ENCODE data around the gene GATB. TPM values are rescaled to one million over a fixed set of nuclear protein-coding genes. Genes with fewer than 3 reads are reported as not detected.

GATB gene
- total and polyA plus RNA-seq, 2 donors (not counting 1 experiment from before 2014, with no cell fraction given) = 18.7 to 20.8 TPM

DNA sequence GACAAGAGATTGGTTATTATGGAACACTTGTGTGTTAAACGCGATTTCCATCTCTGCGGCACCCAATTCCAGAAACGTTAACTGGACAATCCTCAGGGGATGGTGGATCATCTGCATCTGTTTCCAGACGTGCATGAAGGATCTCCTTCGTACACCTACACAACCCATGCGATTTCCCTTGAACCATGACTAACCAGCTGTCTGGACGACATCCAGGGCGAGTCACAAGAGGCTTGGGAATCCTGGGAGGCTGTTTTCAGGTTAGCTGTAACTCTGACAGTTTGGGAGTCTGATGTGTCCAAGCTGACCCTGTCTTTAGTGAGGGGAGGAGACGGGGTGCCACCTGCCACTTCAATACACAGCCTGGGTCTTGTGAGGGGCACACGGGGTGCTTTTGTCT is 84.5 kb downstream of the GATB start:
- Histone ChIP-seq H4K20me1 (ENCODE audit: control insufficient read depth, extremely low read depth, insufficient read depth, low read length) (no peaks in the 10 kb centered on the region), H3K9ac (ENCODE audit: insufficient read depth, low read length) (no peak overlapping the region), H3K4me2 (ENCODE audit: extremely low read depth, insufficient read depth, low read length) (peak overlapping the region; percentile 8), H3K4me3 (replicated peaks in 1 of 4; ENCODE audit: control extremely low read depth in 1 of 4, insufficient read depth in 1 of 4, low read depth in 3 of 4, low read length in 4 of 4) (no peak overlapping the region), H3K79me2 (ENCODE audit: control insufficient read depth, insufficient read depth, low read length) (no peaks in the 10 kb centered on the region), H3K4me1 (ENCODE audit: control insufficient read depth, extremely low read depth, insufficient read depth, low read length) (peaks cover 3% of the 10 kb centered on the region), H3K36me3 (ENCODE audit: control insufficient read depth, insufficient read depth, low read length) (no peaks in the 10 kb centered on the region), H2AFZ (ENCODE audit: low read length) (no peak overlapping the region), H3K9me3 (ENCODE audit: control insufficient read depth, insufficient read depth, low read depth, low read length) (no peaks in the 10 kb centered on the region), H3K27me3 (ENCODE audit: control insufficient read depth, insufficient read depth, low read length) (no peaks in the 10 kb centered on the region), H3K27ac (ENCODE audit: insufficient read depth, low read length) (no peak overlapping the region)
- TF ChIP-seq EZH2 (IDR thresholded peaks at IDR 0.05; ENCODE audit: low read length, missing control alignments) = no peak
- TF ChIP-seq, protein P1, sequence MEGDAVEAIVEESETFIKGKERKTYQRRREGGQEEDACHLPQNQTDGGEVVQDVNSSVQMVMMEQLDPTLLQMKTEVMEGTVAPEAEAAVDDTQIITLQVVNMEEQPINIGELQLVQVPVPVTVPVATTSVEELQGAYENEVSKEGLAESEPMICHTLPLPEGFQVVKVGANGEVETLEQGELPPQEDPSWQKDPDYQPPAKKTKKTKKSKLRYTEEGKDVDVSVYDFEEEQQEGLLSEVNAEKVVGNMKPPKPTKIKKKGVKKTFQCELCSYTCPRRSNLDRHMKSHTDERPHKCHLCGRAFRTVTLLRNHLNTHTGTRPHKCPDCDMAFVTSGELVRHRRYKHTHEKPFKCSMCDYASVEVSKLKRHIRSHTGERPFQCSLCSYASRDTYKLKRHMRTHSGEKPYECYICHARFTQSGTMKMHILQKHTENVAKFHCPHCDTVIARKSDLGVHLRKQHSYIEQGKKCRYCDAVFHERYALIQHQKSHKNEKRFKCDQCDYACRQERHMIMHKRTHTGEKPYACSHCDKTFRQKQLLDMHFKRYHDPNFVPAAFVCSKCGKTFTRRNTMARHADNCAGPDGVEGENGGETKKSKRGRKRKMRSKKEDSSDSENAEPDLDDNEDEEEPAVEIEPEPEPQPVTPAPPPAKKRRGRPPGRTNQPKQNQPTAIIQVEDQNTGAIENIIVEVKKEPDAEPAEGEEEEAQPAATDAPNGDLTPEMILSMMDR (conservative IDR thresholded peaks at IDR 0.05 in 1 of 2, IDR thresholded peaks at IDR 0.05 in 1 of 2; ENCODE audit: low read depth in 1 of 2, low read length in 2 of 2) = no peak
- peak; percentile 65 to 87 for DNase-seq (ENCODE audit: low read depth in 2 of 2)

DNA sequence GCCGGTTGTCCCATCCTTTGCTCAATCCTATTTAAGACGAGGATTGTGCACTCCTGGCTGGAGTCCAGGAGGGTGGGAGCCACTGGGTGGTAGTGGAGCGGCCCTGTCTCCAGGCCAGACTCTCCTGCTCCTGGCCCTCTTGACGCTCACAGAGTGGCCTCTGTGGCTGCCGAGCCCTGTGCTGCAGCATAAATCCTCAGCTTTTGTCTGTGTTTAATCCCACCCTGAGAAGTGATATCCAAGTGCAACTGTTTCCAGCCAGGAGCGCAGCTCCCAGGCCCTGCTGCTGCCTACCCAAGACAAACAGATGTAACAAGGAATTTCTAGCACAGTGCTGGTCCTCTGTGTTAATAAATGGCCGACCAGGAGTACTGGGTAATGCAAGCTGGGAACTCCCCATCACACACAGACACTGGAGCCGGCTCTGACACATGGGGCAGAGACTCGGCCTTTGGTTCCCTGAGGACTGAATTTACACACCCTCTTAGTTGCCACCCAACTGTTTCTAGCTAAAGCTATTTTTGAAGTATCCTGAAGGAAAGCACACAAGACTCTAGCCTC is 85.3 kb downstream of the GATB start:
- DNase-seq (ENCODE audit: low read depth in 2 of 2) = no peak
- no peak for TF ChIP-seq EZH2 (IDR thresholded peaks at IDR 0.05; ENCODE audit: low read length, missing control alignments)
- TF ChIP-seq, protein P1 (conservative IDR thresholded peaks at IDR 0.05 in 1 of 2, IDR thresholded peaks at IDR 0.05 in 1 of 2; ENCODE audit: low read depth in 1 of 2, low read length in 2 of 2) = no peak
- H3K79me2 ChIP-seq (ENCODE audit: control insufficient read depth, insufficient read depth, low read length) = no peaks in the 10 kb centered on the region
- no peak overlapping the region for H3K27ac ChIP-seq (ENCODE audit: insufficient read depth, low read length)
- no peaks in the 10 kb centered on the region for H3K36me3 ChIP-seq (ENCODE audit: control insufficient read depth, insufficient read depth, low read length)
- H3K4me1 ChIP-seq (ENCODE audit: control insufficient read depth, extremely low read depth, insufficient read depth, low read length) = peaks cover 3% of the 10 kb centered on the region
- H3K27me3 ChIP-seq (ENCODE audit: control insufficient read depth, insufficient read depth, low read length) = no peaks in the 10 kb centered on the region
- H2AFZ ChIP-seq (ENCODE audit: low read length) = no peak overlapping the region
- H3K9me3 ChIP-seq (ENCODE audit: control insufficient read depth, insufficient read depth, low read depth, low read length) = no peaks in the 10 kb centered on the region
- no peak overlapping the region for H3K4me3 ChIP-seq (replicated peaks in 1 of 4; ENCODE audit: control extremely low read depth in 1 of 4, insufficient read depth in 1 of 4, low read depth in 3 of 4, low read length in 4 of 4)
- H3K4me2 ChIP-seq (ENCODE audit: extremely low read depth, insufficient read depth, low read length) = no peak overlapping the region
- H3K9ac ChIP-seq (ENCODE audit: insufficient read depth, low read length) = no peak overlapping the region
- no peaks in the 10 kb centered on the region for H4K20me1 ChIP-seq (ENCODE audit: control insufficient read depth, extremely low read depth, insufficient read depth, low read length)

DNA sequence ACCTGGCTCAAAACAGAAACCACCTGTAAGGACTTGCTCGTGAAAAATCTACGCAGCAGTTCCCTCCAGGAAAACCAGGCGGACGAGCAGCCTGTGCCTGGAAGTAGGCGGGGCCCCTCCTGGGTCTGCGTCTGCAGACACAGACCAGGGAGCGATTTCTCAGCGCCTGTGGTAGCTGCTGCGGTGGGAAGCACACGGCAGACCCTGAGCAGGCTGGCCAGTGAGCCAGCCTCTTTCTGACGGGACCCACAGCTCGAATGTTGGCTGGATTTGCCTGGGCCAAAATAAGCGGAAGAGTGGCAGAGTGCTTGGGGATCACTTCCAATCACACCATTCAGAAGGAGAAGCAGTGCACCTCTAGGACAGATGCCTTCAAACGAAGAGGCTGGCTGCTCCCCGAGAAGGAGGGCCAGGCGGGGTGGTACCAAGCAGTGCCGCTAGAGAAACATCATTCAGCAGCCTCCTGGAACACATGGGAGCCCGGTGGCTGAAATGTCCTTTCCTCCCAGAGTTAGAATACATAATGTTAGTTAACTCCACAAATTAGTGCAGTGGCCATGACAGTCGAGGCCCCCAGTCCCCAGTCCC is 85.9 kb downstream of the GATB start:
- TF ChIP-seq EZH2 (IDR thresholded peaks at IDR 0.05; ENCODE audit: low read length, missing control alignments) = no peak
- TF ChIP-seq, protein P1 (conservative IDR thresholded peaks at IDR 0.05 in 1 of 2, IDR thresholded peaks at IDR 0.05 in 1 of 2; ENCODE audit: low read depth in 1 of 2, low read length in 2 of 2) = peak in 1 of 2 donors; percentile 7
- H2AFZ ChIP-seq (ENCODE audit: low read length) = peak overlapping the region; percentile 33
- DNase-seq (ENCODE audit: low read depth in 2 of 2) = peak; percentile 35 to 69
- no peak overlapping the region for H3K9ac ChIP-seq (ENCODE audit: insufficient read depth, low read length)
- H3K4me2 ChIP-seq (ENCODE audit: extremely low read depth, insufficient read depth, low read length) = peak overlapping the region; percentile 68
- no peaks in the 10 kb centered on the region for H4K20me1 ChIP-seq (ENCODE audit: control insufficient read depth, extremely low read depth, insufficient read depth, low read length)
- no peaks in the 10 kb centered on the region for H3K36me3 ChIP-seq (ENCODE audit: control insufficient read depth, insufficient read depth, low read length)
- peak overlapping the region in 2 of 4 experiments; percentile 5 to 10 for H3K4me3 ChIP-seq (replicated peaks in 1 of 4; ENCODE audit: control extremely low read depth in 1 of 4, insufficient read depth in 1 of 4, low read depth in 3 of 4, low read length in 4 of 4)
- no peaks in the 10 kb centered on the region for H3K9me3 ChIP-seq (ENCODE audit: control insufficient read depth, insufficient read depth, low read depth, low read length)
- no peak overlapping the region for H3K27ac ChIP-seq (ENCODE audit: insufficient read depth, low read length)
- no peaks in the 10 kb centered on the region for H3K27me3 ChIP-seq (ENCODE audit: control insufficient read depth, insufficient read depth, low read length)
- H3K79me2 ChIP-seq (ENCODE audit: control insufficient read depth, insufficient read depth, low read length) = no peaks in the 10 kb centered on the region
- peaks cover 3% of the 10 kb centered on the region for H3K4me1 ChIP-seq (ENCODE audit: control insufficient read depth, extremely low read depth, insufficient read depth, low read length)

Data from fibroblast of lung (primary cell).